NCI-H345 (cell line): Measurements from ENCODE around the gene SDHC.
"Not testable (repeated sequence)": the region's sequence is repeated elsewhere in the genome, so short reads cannot be mapped to it uniquely, and the experiment has no call there.

Source experiments
- DNase-seq: peaks from one replicate; lab custom pipeline; 2025; lab: John Stamatoyannopoulos, UW

Gene SDHC

GRCh38 chr1:161388639-161389038 is 74.5 kb downstream of the SDHC start:
- no peak for DNase-seq

GRCh38 chr1:161389158-161389557 is 75.0 kb downstream of the SDHC start:
- DNase-seq = not testable (repeated sequence)

- peak; percentile 97 for DNase-seq
Measured at GRCh38 chr1:161389691-161390558, 75.7 kb downstream of the SDHC start.

- peak; percentile 49 for DNase-seq
Measured at GRCh38 chr1:161390559-161390858, 76.3 kb downstream of the SDHC start.

GRCh38 chr1:161391136-161391535 is 77.0 kb downstream of the SDHC start:
- DNase-seq = not testable (repeated sequence)

GRCh38 chr1:161391611-161392010 is 77.4 kb downstream of the SDHC start:
- no peak for DNase-seq

GRCh38 chr1:161393151-161393550 is 79.0 kb downstream of the SDHC start:
- no peak for DNase-seq

GRCh38 chr1:161397038-161397437 is 82.9 kb downstream of the SDHC start:
- not testable (repeated sequence) for DNase-seq

- DNase-seq = no peak
Measured at GRCh38 chr1:161398900-161399256, 84.7 kb downstream of the SDHC start.

GRCh38 chr1:161399257-161399998 is 85.2 kb downstream of the SDHC start:
- peak; percentile 92 for DNase-seq

GRCh38 chr1:161402446-161402845 is 88.3 kb downstream of the SDHC start:
- DNase-seq = no peak

- no peak for DNase-seq
Measured at GRCh38 chr1:161404051-161404597, 89.9 kb downstream of the SDHC start.

GRCh38 chr1:161406551-161406950 is 92.4 kb downstream of the SDHC start:
- not testable (repeated sequence) for DNase-seq

GRCh38 chr1:161407451-161407985 is 93.3 kb downstream of the SDHC start:
- DNase-seq = no peak

GRCh38 chr1:161408429-161409052 is 94.4 kb downstream of the SDHC start:
- DNase-seq = no peak

- DNase-seq = not testable (repeated sequence)
Measured at GRCh38 chr1:161409848-161410635, 95.9 kb downstream of the SDHC start.

- DNase-seq = not testable (repeated sequence)
Measured at GRCh38 chr1:161410636-161410970, 96.4 kb downstream of the SDHC start.
